Activated naive CD8-positive, alpha-beta T cell treated with anti-CD3 and anti-CD28 coated beads, Interleukin-2, amount 50 U/mL, for 24 hours (primary cell): Measurements from ENCODE around the gene ST6GALNAC3.

Experiments used
- ATAC-seq: fragments of 150-1000 bp; cut with Tn5 transposase; one replicate; pipeline ENCODE4 v1.10.0; 2021
- DNase-seq: peaks from one replicate; pipeline ENCODE4 v3.0.0; 2021
- H3K27ac Mint-ChIP-seq: one replicate; pipeline ENCODE4 v1.8.0; 2021; ENCODE audit warnings: mild to moderate bottlenecking, mixed read lengths
- H3K27me3 Mint-ChIP-seq: one replicate; pipeline ENCODE4 v1.8.0; 2021; ENCODE audit warnings: mixed read lengths
- H3K36me3 Mint-ChIP-seq: one replicate; pipeline ENCODE4 v1.8.0; 2021; ENCODE audit warnings: low read depth, mixed read lengths
- H3K4me1 Mint-ChIP-seq: one replicate; pipeline ENCODE4 v1.8.0; 2021; ENCODE audit warnings: mixed read lengths
- H3K4me3 Mint-ChIP-seq: one replicate; pipeline ENCODE4 v1.8.0; 2021; ENCODE audit warnings: mild to moderate bottlenecking, moderate library complexity, mixed read lengths
- H3K9me3 Mint-ChIP-seq: one replicate; pipeline ENCODE4 v1.8.0; 2021; ENCODE audit warnings: mixed read lengths

The ST6GALNAC3 gene

DNA sequence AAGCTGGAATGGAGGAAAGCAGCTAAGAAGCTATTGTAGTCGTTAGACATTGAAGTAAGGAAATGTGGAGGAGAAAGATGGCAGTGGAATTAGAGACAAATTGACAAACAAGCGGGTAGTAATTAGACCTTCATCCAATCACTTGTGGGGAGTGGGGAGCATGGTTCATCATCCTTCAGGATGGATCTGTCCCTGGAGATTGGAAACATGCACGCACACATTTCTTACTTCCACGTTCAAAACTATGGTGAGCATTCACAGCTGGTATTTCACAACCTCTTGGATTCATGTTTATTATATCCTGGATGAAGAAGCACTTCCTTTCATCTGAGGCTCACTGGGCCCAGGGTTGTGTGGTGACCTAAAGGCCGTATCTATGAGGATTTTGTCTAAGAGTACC, 188.1 kb downstream of the ST6GALNAC3 start:
- DNase-seq = no peak
- H3K4me3 Mint-ChIP-seq = no peak overlapping the region
- H3K27ac Mint-ChIP-seq = no peak overlapping the region
- H3K27me3 Mint-ChIP-seq = no peaks in the 10 kb centered on the region
- peaks cover 40% of the 10 kb centered on the region for H3K4me1 Mint-ChIP-seq
- no peak for ATAC-seq
- H3K36me3 Mint-ChIP-seq = no peaks in the 10 kb centered on the region
- H3K9me3 Mint-ChIP-seq = no peaks in the 10 kb centered on the region

- Mint-ChIP-seq H3K27ac (no peak overlapping the region), H3K4me3 (no peak overlapping the region), H3K4me1 (peaks cover 42% of the 10 kb centered on the region), H3K9me3 (no peaks in the 10 kb centered on the region), H3K36me3 (no peaks in the 10 kb centered on the region), H3K27me3 (no peaks in the 10 kb centered on the region)
- DNase-seq = no peak
- no peak for ATAC-seq
These were observed 190.1 kb downstream of the ST6GALNAC3 start for GRCh38 chr1:76264642-76265041.

DNA sequence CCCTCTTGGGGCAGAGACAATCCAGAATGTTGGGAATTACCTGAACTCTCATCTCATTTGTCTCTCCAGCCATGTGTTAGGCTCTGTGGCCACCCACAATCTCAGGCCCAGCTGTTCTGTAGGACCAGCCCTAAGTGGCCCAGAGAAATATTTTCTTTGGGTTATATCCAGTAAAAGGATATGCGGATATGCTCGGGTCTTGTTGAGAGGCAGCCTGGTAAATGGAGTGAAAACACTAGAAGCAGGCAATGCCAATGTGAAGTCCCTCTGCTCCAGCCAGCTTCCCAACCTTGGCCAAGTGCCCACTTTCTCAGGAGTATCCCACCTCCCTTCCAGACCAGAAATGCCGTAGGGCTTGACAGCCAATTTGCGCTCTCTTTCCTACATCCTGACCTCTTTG, 192.2 kb downstream of the ST6GALNAC3 start:
- Mint-ChIP-seq H3K27ac (peak overlapping the region; percentile 44), H3K4me3 (no peak overlapping the region), H3K27me3 (no peaks in the 10 kb centered on the region), H3K36me3 (no peaks in the 10 kb centered on the region), H3K4me1 (peaks cover 48% of the 10 kb centered on the region), H3K9me3 (no peaks in the 10 kb centered on the region)
- DNase-seq = no peak
- ATAC-seq = no peak

- Mint-ChIP-seq H3K27me3 (no peaks in the 10 kb centered on the region), H3K9me3 (no peaks in the 10 kb centered on the region), H3K4me3 (no peak overlapping the region), H3K27ac (peak overlapping the region; percentile 10), H3K4me1 (peaks cover 48% of the 10 kb centered on the region), H3K36me3 (no peaks in the 10 kb centered on the region)
- no peak for DNase-seq
- peak; percentile 50 for ATAC-seq
These were observed 193.1 kb downstream of the ST6GALNAC3 start for GRCh38 chr1:76267631-76268030.

DNA sequence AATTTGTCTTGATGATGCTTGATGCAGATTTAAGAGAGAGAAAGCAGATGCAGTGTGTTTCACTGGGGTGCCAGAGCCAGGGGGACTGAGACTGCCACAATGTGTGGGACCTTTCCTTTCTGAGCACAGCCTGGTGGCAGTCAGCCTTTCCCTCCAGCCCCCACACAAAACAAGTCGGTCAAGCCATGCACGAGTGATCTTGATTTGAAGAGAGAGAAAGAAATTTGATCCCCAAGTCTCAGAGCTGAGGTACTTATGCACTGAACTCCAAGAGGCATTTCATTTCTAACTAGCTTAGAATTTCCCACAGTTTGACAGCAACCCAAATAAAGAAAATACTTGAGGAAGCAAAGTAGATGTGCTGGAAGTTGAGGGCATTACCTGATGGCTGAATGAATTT, 193.8 kb downstream of the ST6GALNAC3 start:
- Mint-ChIP-seq H3K9me3 (no peaks in the 10 kb centered on the region), H3K36me3 (no peaks in the 10 kb centered on the region), H3K4me1 (peaks cover 48% of the 10 kb centered on the region), H3K27ac (no peak overlapping the region), H3K4me3 (peak overlapping the region; percentile 21), H3K27me3 (no peaks in the 10 kb centered on the region)
- ATAC-seq (peak; percentile 20), DNase-seq (no peak)

- no peaks in the 10 kb centered on the region for H3K36me3 Mint-ChIP-seq
- H3K4me1 Mint-ChIP-seq = peaks cover 48% of the 10 kb centered on the region
- DNase-seq (no peak), ATAC-seq (peak; percentile 74)
- no peaks in the 10 kb centered on the region for H3K27me3 Mint-ChIP-seq
- H3K27ac Mint-ChIP-seq = peak overlapping the region; percentile 11
- peak overlapping the region; percentile 5 for H3K4me3 Mint-ChIP-seq
- H3K9me3 Mint-ChIP-seq = no peaks in the 10 kb centered on the region
These were observed 194.6 kb downstream of the ST6GALNAC3 start for GRCh38 chr1:76269155-76269554.

DNA sequence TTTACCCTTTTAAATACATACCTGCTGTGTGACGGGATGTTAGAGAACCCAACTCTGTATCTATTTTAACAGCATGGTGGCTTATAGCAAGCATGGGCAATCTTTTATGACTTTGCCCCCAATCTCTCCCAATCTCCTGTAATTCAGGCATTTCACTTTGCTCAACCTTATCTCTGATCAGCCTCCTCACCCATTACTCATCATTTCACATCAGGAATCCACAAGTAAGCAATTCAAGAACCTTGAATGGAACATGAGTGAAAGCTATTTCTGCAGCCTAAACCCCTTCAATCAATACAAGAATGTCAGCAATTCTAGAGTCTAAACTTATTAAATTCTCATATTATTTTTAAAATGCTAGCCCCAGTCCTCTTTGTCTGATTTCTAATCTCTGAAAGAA, 199.8 kb downstream of the ST6GALNAC3 start:
- Mint-ChIP-seq H3K27me3 (no peaks in the 10 kb centered on the region), H3K4me1 (peaks cover 19% of the 10 kb centered on the region), H3K4me3 (no peak overlapping the region), H3K36me3 (no peaks in the 10 kb centered on the region), H3K27ac (no peak overlapping the region), H3K9me3 (no peaks in the 10 kb centered on the region)
- no peak for DNase-seq
- no peak for ATAC-seq

- Mint-ChIP-seq H3K27ac (no peak overlapping the region), H3K9me3 (no peaks in the 10 kb centered on the region), H3K4me3 (no peak overlapping the region), H3K27me3 (no peaks in the 10 kb centered on the region), H3K4me1 (peaks cover 15% of the 10 kb centered on the region), H3K36me3 (no peaks in the 10 kb centered on the region)
- ATAC-seq = no peak
- no peak for DNase-seq
These were observed 200.2 kb downstream of the ST6GALNAC3 start for GRCh38 chr1:76274718-76275117.

- DNase-seq = no peak
- Mint-ChIP-seq H3K9me3 (no peaks in the 10 kb centered on the region), H3K27me3 (no peaks in the 10 kb centered on the region), H3K27ac (no peak overlapping the region), H3K4me1 (no peaks in the 10 kb centered on the region), H3K4me3 (no peak overlapping the region), H3K36me3 (no peaks in the 10 kb centered on the region)
- ATAC-seq = no peak
These were observed 204.2 kb downstream of the ST6GALNAC3 start for GRCh38 chr1:76278711-76279100.

DNA sequence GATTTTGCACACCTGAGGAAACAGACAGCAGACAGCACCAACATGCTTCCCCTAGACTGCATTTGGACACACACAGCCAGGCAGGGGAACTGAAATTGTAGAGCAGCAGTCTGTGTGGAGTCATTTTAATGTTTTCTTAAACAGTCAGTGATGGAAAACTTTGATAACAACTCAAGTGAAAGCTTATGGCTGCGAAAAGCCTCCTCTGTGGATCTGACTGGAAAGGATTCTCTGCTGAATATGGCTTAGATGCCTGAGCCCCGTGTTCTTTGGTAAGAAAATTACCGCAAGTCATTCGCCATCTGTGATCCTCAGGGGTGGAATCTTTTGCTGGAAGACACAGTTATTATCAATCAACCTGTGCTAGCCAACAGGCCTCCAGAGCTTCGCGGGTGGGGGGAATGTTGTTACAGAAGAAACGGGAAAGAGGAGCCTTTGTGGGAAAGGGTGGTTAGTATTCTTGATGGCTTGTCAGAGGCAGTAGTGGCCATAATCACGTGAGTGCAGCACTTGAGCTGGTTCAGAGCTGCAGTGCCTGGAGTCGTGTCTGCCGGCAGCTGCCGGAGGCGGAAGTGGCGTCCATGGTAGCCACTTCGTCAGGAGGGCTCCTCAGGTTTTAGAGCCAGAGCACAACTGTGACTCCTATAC, 204.7 kb downstream of the ST6GALNAC3 start:
- H3K36me3 Mint-ChIP-seq = no peaks in the 10 kb centered on the region
- no peaks in the 10 kb centered on the region for H3K27me3 Mint-ChIP-seq
- no peaks in the 10 kb centered on the region for H3K4me1 Mint-ChIP-seq
- no peak for DNase-seq
- no peak overlapping the region for H3K4me3 Mint-ChIP-seq
- H3K9me3 Mint-ChIP-seq = no peaks in the 10 kb centered on the region
- H3K27ac Mint-ChIP-seq = no peak overlapping the region
- no peak for ATAC-seq

DNA sequence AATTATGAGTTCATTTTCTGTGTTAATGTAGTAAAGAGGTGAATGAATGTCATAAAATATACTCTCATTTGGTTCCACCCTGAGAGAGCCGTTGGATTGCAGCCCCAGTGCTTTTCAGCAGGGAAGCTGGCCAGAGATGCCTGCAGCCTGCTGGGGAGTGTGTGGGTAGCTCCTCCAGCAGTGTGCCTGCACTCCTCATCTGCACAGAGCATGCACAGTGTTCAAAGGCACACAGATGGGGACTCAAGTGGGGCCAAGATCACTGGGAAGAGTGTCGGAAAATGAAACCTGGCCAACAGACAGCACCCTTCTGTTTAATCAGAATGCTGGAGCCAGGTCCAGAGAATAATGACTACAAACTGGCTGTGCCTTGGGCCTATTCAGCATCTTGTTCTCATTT, 206.8 kb downstream of the ST6GALNAC3 start:
- no peak for DNase-seq
- Mint-ChIP-seq H3K36me3 (no peaks in the 10 kb centered on the region), H3K4me3 (no peak overlapping the region), H3K27me3 (no peaks in the 10 kb centered on the region), H3K27ac (no peak overlapping the region), H3K9me3 (no peaks in the 10 kb centered on the region), H3K4me1 (peaks cover 10% of the 10 kb centered on the region)
- no peak for ATAC-seq

DNA sequence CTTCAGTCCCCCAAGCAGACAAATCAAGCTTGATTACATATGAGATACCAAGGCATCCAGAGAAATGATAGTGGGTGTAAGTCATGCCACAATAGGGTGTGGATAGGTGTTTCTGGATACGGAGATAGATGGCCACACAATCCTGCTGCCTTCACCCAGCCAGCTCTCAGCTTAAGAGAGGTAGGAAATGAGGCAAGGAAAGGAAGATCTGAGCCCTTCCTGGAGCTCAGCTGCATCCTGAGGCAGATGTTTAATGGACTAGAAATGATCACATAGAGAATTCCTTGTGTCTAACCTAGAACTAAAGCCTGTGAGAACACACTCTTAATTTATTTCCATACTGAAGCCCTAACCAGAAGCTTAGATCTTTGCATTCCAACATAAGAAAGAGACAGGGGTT, 210.3 kb downstream of the ST6GALNAC3 start:
- DNase-seq = no peak
- Mint-ChIP-seq H3K36me3 (no peaks in the 10 kb centered on the region), H3K27me3 (no peaks in the 10 kb centered on the region), H3K4me3 (no peak overlapping the region), H3K4me1 (peaks cover 28% of the 10 kb centered on the region), H3K27ac (no peak overlapping the region), H3K9me3 (no peaks in the 10 kb centered on the region)
- ATAC-seq = no peak

GRCh38 chr1:76285578-76286135, 211.1 kb downstream of the ST6GALNAC3 start:
- no peak overlapping the region for H3K4me3 Mint-ChIP-seq

DNA sequence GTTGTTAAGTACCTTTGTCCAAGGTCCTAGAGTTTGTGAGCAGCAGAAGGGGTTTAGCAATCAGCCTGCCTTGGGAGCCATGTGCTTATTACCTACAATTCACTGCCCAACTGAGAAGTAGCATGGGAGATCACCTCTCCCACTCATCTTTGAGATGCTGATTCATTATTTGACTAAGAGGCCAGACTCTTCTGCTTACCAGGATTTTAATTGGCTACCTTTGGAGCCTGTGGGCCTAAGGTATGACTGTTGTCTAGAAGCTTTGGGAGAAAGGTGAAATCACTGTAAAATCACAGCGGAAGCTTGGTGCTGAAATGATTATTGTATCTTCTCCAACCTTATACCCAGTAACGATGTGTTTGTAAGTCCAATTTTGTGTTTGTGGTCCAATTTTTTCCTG, 213.4 kb downstream of the ST6GALNAC3 start:
- DNase-seq = no peak
- no peak overlapping the region for H3K27ac Mint-ChIP-seq
- peak; percentile 30 for ATAC-seq
- no peaks in the 10 kb centered on the region for H3K36me3 Mint-ChIP-seq
- H3K27me3 Mint-ChIP-seq = no peaks in the 10 kb centered on the region
- peaks cover 41% of the 10 kb centered on the region for H3K4me1 Mint-ChIP-seq
- no peak overlapping the region for H3K4me3 Mint-ChIP-seq
- no peaks in the 10 kb centered on the region for H3K9me3 Mint-ChIP-seq

More at GRCh38 chr1:76285578-76286135, 211.1 kb downstream of the ST6GALNAC3 start:
- DNase-seq (no peak), ATAC-seq (no peak)
- Mint-ChIP-seq H3K4me1 (peaks cover 33% of the 10 kb centered on the region), H3K27me3 (no peaks in the 10 kb centered on the region), H3K27ac (no peak overlapping the region), H3K36me3 (no peaks in the 10 kb centered on the region), H3K9me3 (no peaks in the 10 kb centered on the region)

- Mint-ChIP-seq H3K27me3 (no peaks in the 10 kb centered on the region), H3K4me1 (peaks cover 49% of the 10 kb centered on the region), H3K36me3 (no peaks in the 10 kb centered on the region), H3K27ac (no peak overlapping the region), H3K4me3 (no peak overlapping the region), H3K9me3 (no peaks in the 10 kb centered on the region)
- ATAC-seq (peak; percentile 23), DNase-seq (no peak)
These were observed 214.4 kb downstream of the ST6GALNAC3 start for GRCh38 chr1:76288758-76289483.
